HEK293 (cell line): ENCODE measurements around the gene KLHL22.

ENCODE experiments used
- CTCF ChIA-PET: fragments of 350-600 bp; formaldehyde crosslinking; extraction: SDS; loops from one replicate; lab custom pipeline; 2021; ENCODE audit warnings: antibody characterized with exemption; lab: Yijun Ruan, JAX
- POLR2A ChIA-PET: fragments of 300-600 bp; formaldehyde crosslinking; extraction: SDS; loops from one replicate; lab custom pipeline; 2020; ENCODE audit warnings: antibody characterized with exemption, inconsistent platforms; lab: Yijun Ruan, JAX
- H3K27ac ChIP-seq: fragments of 200-500 bp; sonication (Bioruptor generic); 2 replicates; pipeline ENCODE4 v1.5.1; 2014; ENCODE audit warnings: low read depth, low read length, control low read depth, inconsistent platforms; ENCODE audit errors: extremely low read depth
- H3K36me3 ChIP-seq, 2 experiments: fragments of 200-500 bp in 1 of 2; sonication (Bioruptor generic) in 1 of 2; 1 replicate in 1 of 2; 2 replicates in 1 of 2; pipeline ENCODE4 v1.5.1; 2014 to 2017; ENCODE audit warnings: inconsistent platforms in 2 of 2, low read length in 2 of 2; ENCODE audit not compliant: control insufficient read depth in 2 of 2, insufficient read depth in 1 of 2
- H3K4me1 ChIP-seq: fragments of 200-500 bp; sonication (Bioruptor generic); 2 replicates; pipeline ENCODE4 v1.5.1; 2014; ENCODE audit warnings: mild to moderate bottlenecking, low read length, inconsistent platforms; ENCODE audit not compliant: control insufficient read depth, insufficient read depth
- H3K4me3 ChIP-seq: 2 replicates; pipeline ENCODE4 v1.5.1; 2011; ENCODE audit warnings: low read depth, mild to moderate bottlenecking, control low read depth, low read length, moderate library complexity
- H3K9me3 ChIP-seq: fragments of 200-500 bp; sonication (Bioruptor generic); 2 replicates; pipeline ENCODE4 v1.5.1; 2014; ENCODE audit warnings: low read depth, low read length, inconsistent platforms; ENCODE audit not compliant: control insufficient read depth, insufficient read depth
- KLF1 ChIP-seq: fragments of 450-650 bp; formaldehyde crosslinking; IDR thresholded peaks from 2 replicates; pipeline ENCODE4 v1.5.1; 2016; ENCODE audit warnings: missing biosample characterization, missing genetic modification characterization
- OVOL3 ChIP-seq: fragments of 450-650 bp; formaldehyde crosslinking; IDR thresholded peaks from 2 replicates; pipeline ENCODE4 v1.5.1; 2016; ENCODE audit warnings: missing biosample characterization, missing genetic modification characterization
- ZBTB1 ChIP-seq: fragments of 450-650 bp; formaldehyde crosslinking; IDR thresholded peaks from 2 replicates; pipeline ENCODE4 v1.5.1; 2016; ENCODE audit warnings: missing biosample characterization, missing genetic modification characterization
- ZNF140 ChIP-seq: fragments of 450-650 bp; formaldehyde crosslinking; IDR thresholded peaks from 2 replicates; pipeline ENCODE4 v1.5.1; 2016; ENCODE audit warnings: missing biosample characterization, missing genetic modification characterization
- ZNF19 ChIP-seq: fragments of 450-650 bp; formaldehyde crosslinking; IDR thresholded peaks from 2 replicates; pipeline ENCODE4; 2016; ENCODE audit warnings: missing biosample characterization, missing genetic modification characterization, low read depth
- ZNF26 ChIP-seq: fragments of 450-650 bp; formaldehyde crosslinking; IDR thresholded peaks from 2 replicates; pipeline ENCODE4 v1.5.1; 2016; ENCODE audit warnings: missing biosample characterization, missing genetic modification characterization
- ZNF266 ChIP-seq: fragments of 450-650 bp; formaldehyde crosslinking; IDR thresholded peaks from 2 replicates; pipeline ENCODE4 v1.5.1; 2016; ENCODE audit warnings: missing biosample characterization, missing genetic modification characterization, low read depth
- ZNF302 ChIP-seq: fragments of 450-650 bp; formaldehyde crosslinking; IDR thresholded peaks from 2 replicates; pipeline ENCODE4 v1.5.1; 2016; ENCODE audit warnings: missing biosample characterization, missing genetic modification characterization, low read depth
- ZNF324 ChIP-seq: fragments of 450-650 bp; formaldehyde crosslinking; IDR thresholded peaks from 2 replicates; pipeline ENCODE4 v1.5.1; 2016; ENCODE audit warnings: missing biosample characterization, missing genetic modification characterization
- ZNF48 ChIP-seq: fragments of 450-650 bp; formaldehyde crosslinking; IDR thresholded peaks from 2 replicates; pipeline ENCODE4 v1.5.1; 2016; ENCODE audit warnings: missing biosample characterization, missing genetic modification characterization
- ZNF510 ChIP-seq: fragments of 450-650 bp; formaldehyde crosslinking; IDR thresholded peaks from 2 replicates; pipeline ENCODE4 v1.5.1; 2018; ENCODE audit warnings: mild to moderate bottlenecking, missing genetic modification characterization, missing biosample characterization; ENCODE audit not compliant: insufficient replicate concordance
- ZNF513 ChIP-seq: fragments of 450-650 bp; IDR thresholded peaks from 2 replicates; pipeline ENCODE4 v1.5.1; 2018; ENCODE audit warnings: missing biosample characterization, missing genetic modification characterization
- ZNF596 ChIP-seq: fragments of 450-650 bp; IDR thresholded peaks from 2 replicates; pipeline ENCODE4 v1.5.0; 2018; ENCODE audit warnings: missing biosample characterization, mild to moderate bottlenecking, missing genetic modification characterization, moderate library complexity
- ZNF776 ChIP-seq: fragments of 450-650 bp; formaldehyde crosslinking; IDR thresholded peaks from 2 replicates; pipeline ENCODE4 v1.5.0; 2017; ENCODE audit warnings: missing biosample characterization, missing genetic modification characterization, borderline replicate concordance
- ZSCAN16 ChIP-seq: fragments of 450-650 bp; formaldehyde crosslinking; IDR thresholded peaks from 2 replicates; pipeline ENCODE4 v1.5.1; 2016; ENCODE audit warnings: missing biosample characterization, missing genetic modification characterization
- TF ChIP-seq, protein P1 (sequence below): fragments of 450-650 bp; formaldehyde crosslinking; IDR thresholded peaks from 2 replicates; pipeline ENCODE4 v1.5.1; 2016; ENCODE audit warnings: missing biosample characterization, missing genetic modification characterization
- TF ChIP-seq, protein P2 (sequence below): fragments of 450-650 bp; formaldehyde crosslinking; IDR thresholded peaks from 2 replicates; pipeline ENCODE4 v1.5.1; 2016; ENCODE audit warnings: missing biosample characterization, missing genetic modification characterization
- TF ChIP-seq, protein P3 (sequence below): fragments of 450-650 bp; formaldehyde crosslinking; IDR thresholded peaks from 2 replicates; pipeline ENCODE4 v1.5.1; 2017; ENCODE audit warnings: missing biosample characterization, missing genetic modification characterization
- TF ChIP-seq, protein P4 (sequence below): fragments of 450-650 bp; formaldehyde crosslinking; IDR thresholded peaks from 2 replicates; pipeline ENCODE4 v1.5.1; 2017; ENCODE audit warnings: missing biosample characterization, missing genetic modification characterization

The KLHL22 gene

DNA sequence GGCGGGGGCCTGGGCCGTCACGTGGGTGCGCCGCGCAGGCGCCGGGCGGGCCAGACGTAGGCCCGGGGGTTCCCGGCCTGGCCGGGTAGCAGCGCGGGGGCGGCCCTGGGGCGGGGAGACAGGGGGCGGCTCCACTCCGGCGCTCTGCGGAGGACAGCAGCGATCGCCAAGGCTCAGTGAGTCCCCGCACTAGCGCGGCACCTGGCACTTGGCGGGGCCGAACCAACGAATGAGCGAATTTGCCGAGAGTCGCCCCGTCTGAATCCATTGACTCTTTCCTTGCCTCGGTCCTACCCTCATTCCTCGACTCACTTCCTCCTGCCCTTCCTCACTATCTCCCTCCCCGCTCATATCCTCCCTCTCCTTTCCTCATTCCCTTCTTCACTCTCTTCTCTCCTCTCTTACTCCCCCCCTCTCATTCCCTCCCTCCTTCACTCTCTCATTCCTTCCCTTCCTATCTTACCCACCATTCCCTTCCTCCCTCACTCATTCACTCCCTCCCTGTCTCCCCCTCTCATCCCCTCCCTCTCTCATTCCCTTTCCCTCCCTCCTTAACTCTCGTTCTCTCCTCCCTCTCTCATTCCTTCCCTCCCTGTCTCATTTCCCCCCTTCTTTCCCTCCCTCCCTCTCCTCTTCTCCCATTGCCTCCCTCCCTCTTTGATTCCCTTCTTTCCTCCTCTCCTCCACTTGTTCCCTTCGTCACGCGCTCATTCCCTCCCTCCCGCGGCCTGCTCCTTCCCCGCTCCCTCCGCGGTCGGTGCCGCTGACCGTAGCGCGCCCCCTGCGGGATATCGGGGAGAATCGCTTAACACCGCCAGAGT lies 476 bp upstream of the KLHL22 start (continued):
- TF ChIP-seq ZNF26 (tag by site-specific recombination) (no peak), ZNF48 (no peak), ZNF324 (tag by site-specific recombination) (peak; percentile 98)
- TF ChIP-seq, protein P1, sequence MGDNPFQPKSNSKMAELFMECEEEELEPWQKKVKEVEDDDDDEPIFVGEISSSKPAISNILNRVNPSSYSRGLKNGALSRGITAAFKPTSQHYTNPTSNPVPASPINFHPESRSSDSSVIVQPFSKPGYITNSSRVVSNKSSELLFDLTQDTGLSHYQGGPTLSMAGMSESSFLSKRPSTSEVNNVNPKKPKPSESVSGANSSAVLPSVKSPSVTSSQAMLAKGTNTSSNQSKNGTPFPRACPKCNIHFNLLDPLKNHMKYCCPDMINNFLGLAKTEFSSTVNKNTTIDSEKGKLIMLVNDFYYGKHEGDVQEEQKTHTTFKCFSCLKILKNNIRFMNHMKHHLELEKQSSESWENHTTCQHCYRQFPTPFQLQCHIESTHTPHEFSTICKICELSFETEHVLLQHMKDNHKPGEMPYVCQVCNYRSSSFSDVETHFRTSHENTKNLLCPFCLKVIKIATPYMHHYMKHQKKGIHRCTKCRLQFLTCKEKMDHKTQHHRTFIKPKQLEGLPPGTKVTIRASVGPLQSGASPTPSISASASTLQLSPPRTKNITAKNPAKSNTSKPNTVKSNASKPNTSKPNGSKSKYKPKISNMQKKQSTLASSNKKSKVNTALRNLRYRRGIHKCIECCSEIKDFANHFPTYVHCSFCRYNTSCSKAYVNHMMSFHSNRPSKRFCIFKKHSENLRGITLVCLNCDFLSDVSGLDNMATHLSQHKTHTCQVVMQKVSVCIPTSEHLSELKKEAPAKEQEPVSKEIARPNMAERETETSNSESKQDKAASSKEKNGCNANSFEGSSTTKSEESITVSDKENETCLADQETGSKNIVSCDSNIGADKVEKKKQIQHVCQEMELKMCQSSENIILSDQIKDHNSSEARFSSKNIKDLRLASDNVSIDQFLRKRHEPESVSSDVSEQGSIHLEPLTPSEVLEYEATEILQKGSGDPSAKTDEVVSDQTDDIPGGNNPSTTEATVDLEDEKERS (tag by site-specific recombination) = peak; percentile 69; the same call in 1 of the 2 replicates
- TF ChIP-seq, protein P2, sequence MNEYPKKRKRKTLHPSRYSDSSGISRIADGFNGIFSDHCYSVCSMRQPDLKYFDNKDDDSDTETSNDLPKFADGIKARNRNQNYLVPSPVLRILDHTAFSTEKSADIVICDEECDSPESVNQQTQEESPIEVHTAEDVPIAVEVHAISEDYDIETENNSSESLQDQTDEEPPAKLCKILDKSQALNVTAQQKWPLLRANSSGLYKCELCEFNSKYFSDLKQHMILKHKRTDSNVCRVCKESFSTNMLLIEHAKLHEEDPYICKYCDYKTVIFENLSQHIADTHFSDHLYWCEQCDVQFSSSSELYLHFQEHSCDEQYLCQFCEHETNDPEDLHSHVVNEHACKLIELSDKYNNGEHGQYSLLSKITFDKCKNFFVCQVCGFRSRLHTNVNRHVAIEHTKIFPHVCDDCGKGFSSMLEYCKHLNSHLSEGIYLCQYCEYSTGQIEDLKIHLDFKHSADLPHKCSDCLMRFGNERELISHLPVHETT (tag by site-specific recombination) = peak; percentile 96

DNA sequence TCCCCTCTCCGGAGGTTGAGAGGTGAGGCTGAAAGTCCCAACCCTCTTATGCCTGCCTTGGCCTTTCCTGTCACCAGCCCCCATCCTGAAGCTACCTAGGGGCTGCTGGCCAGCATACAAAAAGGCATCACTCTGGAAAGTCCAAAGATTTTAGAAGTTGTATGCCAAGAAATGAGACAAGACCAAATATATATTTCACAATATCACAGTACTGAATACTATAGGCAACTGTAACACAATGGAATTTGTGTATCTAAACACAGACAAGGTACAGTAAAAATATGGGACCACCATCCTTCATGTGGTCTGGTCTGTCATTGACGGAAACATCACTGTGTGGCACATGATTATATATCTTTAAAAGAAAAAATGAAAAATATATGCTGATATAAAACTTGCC lies 4.2 kb downstream of the KLHL22 start:
- ChIA-PET POLR2A (no interaction called here), CTCF (interaction anchor here (0.7 to 1.2 kb wide), 2 partner anchors 37 to 73 kb away, joined by 3 to 7 read pairs; no protein-coding TSS in a partner anchor)
- no peak overlapping the region for H3K4me3 ChIP-seq
- TF ChIP-seq ZNF140 (tag by site-specific recombination) (no peak), ZNF510 (tag by site-specific recombination) (no peak), ZNF596 (tag by site-specific recombination) (no peak), KLF1 (tag by site-specific recombination) (no peak), ZNF513 (no peak), ZSCAN16 (tag by site-specific recombination) (no peak), ZNF48 (no peak), ZNF266 (tag by site-specific recombination) (no peak), ZNF19 (tag by site-specific recombination) (no peak), OVOL3 (tag by site-specific recombination) (no peak), ZNF776 (tag by site-specific recombination) (no peak), ZBTB1 (no peak), ZNF302 (tag by site-specific recombination) (no peak)
- TF ChIP-seq, protein P3, sequence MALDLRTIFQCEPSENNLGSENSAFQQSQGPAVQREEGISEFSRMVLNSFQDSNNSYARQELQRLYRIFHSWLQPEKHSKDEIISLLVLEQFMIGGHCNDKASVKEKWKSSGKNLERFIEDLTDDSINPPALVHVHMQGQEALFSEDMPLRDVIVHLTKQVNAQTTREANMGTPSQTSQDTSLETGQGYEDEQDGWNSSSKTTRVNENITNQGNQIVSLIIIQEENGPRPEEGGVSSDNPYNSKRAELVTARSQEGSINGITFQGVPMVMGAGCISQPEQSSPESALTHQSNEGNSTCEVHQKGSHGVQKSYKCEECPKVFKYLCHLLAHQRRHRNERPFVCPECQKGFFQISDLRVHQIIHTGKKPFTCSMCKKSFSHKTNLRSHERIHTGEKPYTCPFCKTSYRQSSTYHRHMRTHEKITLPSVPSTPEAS (tag by site-specific recombination) = no peak
- TF ChIP-seq, protein P4, sequence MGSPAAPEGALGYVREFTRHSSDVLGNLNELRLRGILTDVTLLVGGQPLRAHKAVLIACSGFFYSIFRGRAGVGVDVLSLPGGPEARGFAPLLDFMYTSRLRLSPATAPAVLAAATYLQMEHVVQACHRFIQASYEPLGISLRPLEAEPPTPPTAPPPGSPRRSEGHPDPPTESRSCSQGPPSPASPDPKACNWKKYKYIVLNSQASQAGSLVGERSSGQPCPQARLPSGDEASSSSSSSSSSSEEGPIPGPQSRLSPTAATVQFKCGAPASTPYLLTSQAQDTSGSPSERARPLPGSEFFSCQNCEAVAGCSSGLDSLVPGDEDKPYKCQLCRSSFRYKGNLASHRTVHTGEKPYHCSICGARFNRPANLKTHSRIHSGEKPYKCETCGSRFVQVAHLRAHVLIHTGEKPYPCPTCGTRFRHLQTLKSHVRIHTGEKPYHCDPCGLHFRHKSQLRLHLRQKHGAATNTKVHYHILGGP = no peak
- TF ChIP-seq, all 188 proteins: peak for 0
- H3K4me1 ChIP-seq = no peaks in the 10 kb centered on the region
- peaks cover 0 to 47% of the 10 kb centered on the region in 2 experiments; a peak in 1 of 3 replicates for H3K36me3 ChIP-seq
- H3K27ac ChIP-seq = no peak overlapping the region
- H3K9me3 ChIP-seq = no peaks in the 10 kb centered on the region
